GM23338 (cell line): ENCODE results near the gene DUSP18. TPM values are rescaled to one million over a fixed set of nuclear protein-coding genes. Genes with fewer than 3 reads are reported as not detected.

Source experiments
- ATAC-seq: fragments of 200-7000 bp; cut with Tn5 transposase; 3 replicates; pipeline ENCODE4 v1.9.1; 2020
- DNase-seq: peaks from one replicate; pipeline ENCODE4 v3.0.0-alpha.2; 2015; ENCODE audit warnings: low spot score
- H2AFZ ChIP-seq: fragments of 200-600 bp; sonication (generic); 2 replicates; pipeline ENCODE4 v1.8.0; 2016; ENCODE audit warnings: antibody characterized with exemption, mild to moderate bottlenecking, moderate library complexity
- H3F3A ChIP-seq: fragments of 200-600 bp; sonication (generic); replicated peaks from 2 replicates; pipeline ENCODE4 v1.8.0; 2017; ENCODE audit warnings: antibody characterized with exemption, mixed run types, low read depth
- H3K27ac ChIP-seq: fragments of 200-600 bp; sonication (generic); 2 replicates; pipeline ENCODE4 v1.6.1; 2016; ENCODE audit warnings: low read depth
- H3K27me3 ChIP-seq: fragments of 200-600 bp; sonication (generic); 2 replicates; pipeline ENCODE4 v1.8.0; 2016; ENCODE audit warnings: mild to moderate bottlenecking, mixed run types, moderate library complexity; ENCODE audit not compliant: insufficient read depth
- H3K36me3 ChIP-seq: fragments of 200-600 bp; sonication (generic); 2 replicates; pipeline ENCODE4 v1.8.0; 2016; ENCODE audit warnings: mild to moderate bottlenecking; ENCODE audit not compliant: insufficient read depth
- H3K4me1 ChIP-seq: fragments of 200-600 bp; sonication (generic); 2 replicates; pipeline ENCODE4 v1.8.0; 2016; ENCODE audit warnings: mild to moderate bottlenecking, moderate library complexity; ENCODE audit not compliant: insufficient read depth
- H3K4me2 ChIP-seq: fragments of 200-600 bp; sonication (generic); 2 replicates; pipeline ENCODE4 v1.7.1; 2017; ENCODE audit warnings: mixed run types
- H3K4me3 ChIP-seq: fragments of 200-600 bp; sonication (generic); 2 replicates; pipeline ENCODE4 v1.6.1; 2016; ENCODE audit warnings: mixed run types
- H3K79me2 ChIP-seq: fragments of 200-600 bp; sonication (generic); replicated peaks from 2 replicates; pipeline ENCODE4 v1.8.0; 2017; ENCODE audit warnings: mild to moderate bottlenecking; ENCODE audit not compliant: insufficient read depth
- H3K9me2 ChIP-seq: fragments of 200-600 bp; sonication (generic); 2 replicates; pipeline ENCODE4 v1.8.0; 2017; ENCODE audit not compliant: insufficient read depth
- H4K20me1 ChIP-seq: fragments of 200-600 bp; sonication (generic); replicated peaks from 2 replicates; pipeline ENCODE4 v1.8.0; 2017; ENCODE audit warnings: mild to moderate bottlenecking; ENCODE audit not compliant: insufficient read depth
- H3K27ac Mint-ChIP-seq: 2 replicates; pipeline ENCODE4 v1.8.0; 2020; ENCODE audit warnings: inconsistent platforms, mild to moderate bottlenecking, moderate library complexity, mixed read lengths
- H3K27me3 Mint-ChIP-seq: 3 replicates; pipeline ENCODE4 v1.8.0; 2022; ENCODE audit warnings: low read depth, mild to moderate bottlenecking, moderate library complexity, mixed read lengths, inconsistent platforms; ENCODE audit not compliant: insufficient read depth, poor library complexity
- H3K36me3 Mint-ChIP-seq: 3 replicates; pipeline ENCODE4 v1.8.0; 2021; ENCODE audit warnings: low read depth, mild to moderate bottlenecking, inconsistent platforms, moderate library complexity, mixed read lengths
- H3K4me1 Mint-ChIP-seq: 3 replicates; pipeline ENCODE4 v1.8.0; 2020; ENCODE audit warnings: mild to moderate bottlenecking, inconsistent platforms, mixed read lengths
- H3K4me3 Mint-ChIP-seq: 3 replicates; pipeline ENCODE4 v1.8.0; 2021; ENCODE audit warnings: moderate library complexity, mild to moderate bottlenecking, inconsistent platforms, mixed read lengths
- H3K9me3 Mint-ChIP-seq: 3 replicates; pipeline ENCODE4 v1.8.0; 2020; ENCODE audit warnings: moderate library complexity, mild to moderate bottlenecking, inconsistent platforms, mixed read lengths
- CREB1 ChIP-seq: fragments of 250-450 bp; sonication (Bioruptor Pico); IDR thresholded peaks from 2 replicates; pipeline ENCODE4 v1.5.0; 2020; ENCODE audit warnings: low read depth, mild to moderate bottlenecking, moderate library complexity
- CTCF ChIP-seq, 2 experiments: fragments of 200-600 bp in 1 of 2; sonication (generic) in 1 of 2; conservative IDR thresholded peaks; 2 replicates each; pipeline versions ENCODE4 v1.5.1 to v1.6.1; 2016 to 2017; ENCODE audit warnings: antibody characterized with exemption in 2 of 2, low read depth in 2 of 2, mild to moderate bottlenecking in 2 of 2, moderate library complexity in 1 of 2
- ETS1 ChIP-seq: IDR thresholded peaks from 2 replicates; pipeline ENCODE4 v1.6.1; 2016; ENCODE audit warnings: antibody characterized with exemption
- EZH2 ChIP-seq: fragments of 200-600 bp; sonication (generic); IDR thresholded peaks from one replicate; pipeline ENCODE4 v1.8.0; 2017; ENCODE audit warnings: antibody characterized with exemption, mild to moderate bottlenecking, low read depth; ENCODE audit not compliant: unreplicated experiment
- EZH2phosphoT487 ChIP-seq: fragments of 200-600 bp; sonication (generic); IDR thresholded peaks from one replicate; pipeline ENCODE4 v1.8.1; 2018; ENCODE audit warnings: antibody characterized with exemption; ENCODE audit not compliant: unreplicated experiment
- JUNB ChIP-seq: IDR thresholded peaks from one replicate; pipeline ENCODE4 v1.6.1; 2016; ENCODE audit warnings: antibody characterized with exemption; ENCODE audit not compliant: unreplicated experiment
- POLR2AphosphoS5 ChIP-seq: IDR thresholded peaks from 2 replicates; pipeline ENCODE4 v1.6.1; 2016; ENCODE audit warnings: antibody characterized with exemption, low read depth
- REST ChIP-seq: IDR thresholded peaks from one replicate; pipeline ENCODE4 v1.6.1; 2018; ENCODE audit warnings: antibody characterized with exemption; ENCODE audit not compliant: unreplicated experiment
- STAT1 ChIP-seq: IDR thresholded peaks from one replicate; pipeline ENCODE4 v1.6.1; 2016; ENCODE audit warnings: antibody characterized with exemption; ENCODE audit not compliant: unreplicated experiment
- ZNF331 ChIP-seq: fragments of 250-450 bp; sonication (Bioruptor Pico); IDR thresholded peaks from 2 replicates; pipeline ENCODE4 v1.5.0; 2020; ENCODE audit warnings: low read depth, mild to moderate bottlenecking, moderate library complexity
- polyA plus RNA-seq: library from polyadenylated mRNA; unstranded; fragments of >200 nt; fragmentation: Nextera tagmentation; extraction: Ambion mirVana; gene quantifications from 2 replicates; pipeline ENCODE4 v1.2.1, GENCODE V29; 2016
- total RNA-seq: library from RNA; depleted of rRNA; stranded (reverse); fragments of >200 nt; shearing (Covaris generic); gene quantifications from 2 replicates; pipeline ENCODE4 v1.2.3, GENCODE V29; 2014

Gene DUSP18
- total and polyA plus RNA-seq, 2 experiments from 2014 or later: 2.2 to 2.7 TPM

GRCh38 chr22:30714062-30714461, 46.4 kb upstream of the DUSP18 start (continued):
- TF ChIP-seq ETS1 (no peak), EZH2phosphoT487 (no peak), POLR2AphosphoS5 (no peak), CTCF (conservative IDR thresholded peaks at IDR 0.05; ENCODE audit: low read depth in 2 of 2) (no peak), CREB1 (no peak), REST (no peak)

- ATAC-seq: no peak
- no peaks in the 10 kb centered on the region for H3K4me1 Mint-ChIP-seq
- TF ChIP-seq JUNB (no peak), CREB1 (no peak), STAT1 (no peak), EZH2phosphoT487 (no peak), ZNF331 (CRISPR knock-in tag) (no peak), POLR2AphosphoS5 (no peak), CTCF (conservative IDR thresholded peaks at IDR 0.05; ENCODE audit: low read depth in 2 of 2) (no peak), EZH2 (no peak), ETS1 (no peak)
Measured at GRCh38 chr22:30712094-30712493, 44.4 kb upstream of the DUSP18 start.

More at GRCh38 chr22:30712094-30712493, 44.4 kb upstream of the DUSP18 start:
- H3F3A ChIP-seq: no peaks in the 10 kb centered on the region
- peaks cover 7% of the 10 kb centered on the region for H3K27me3 Mint-ChIP-seq
- H3K4me3 Mint-ChIP-seq: no peak overlapping the region
- no peak overlapping the region for H3K27ac Mint-ChIP-seq
- H3K4me2 ChIP-seq: no peak overlapping the region
- no peaks in the 10 kb centered on the region; the same call in 1 of the 2 replicates for H4K20me1 ChIP-seq
- no peak overlapping the region for H2AFZ ChIP-seq
- H3K36me3 ChIP-seq: no peaks in the 10 kb centered on the region
- no peak for DNase-seq
- no peaks in the 10 kb centered on the region; the same call in 2 of the 3 replicates for H3K9me3 Mint-ChIP-seq
- H3K27ac ChIP-seq: no peak overlapping the region
- no peaks in the 10 kb centered on the region for H3K79me2 ChIP-seq
- no peaks in the 10 kb centered on the region for H3K4me1 ChIP-seq
- no peaks in the 10 kb centered on the region for H3K36me3 Mint-ChIP-seq
- no peaks in the 10 kb centered on the region for H3K27me3 ChIP-seq
- no peaks in the 10 kb centered on the region for H3K9me2 ChIP-seq
- no peak overlapping the region for H3K4me3 ChIP-seq
